B cell (primary cell): Measurements from ENCODE around the gene IRAK2. TPM values are rescaled to one million over a fixed set of nuclear protein-coding genes. Genes with fewer than 3 reads are reported as not detected.

Source experiments
- ATAC-seq: fragments of 200-7000 bp; cut with Tn5 transposase; one replicate; pipeline ENCODE4 v1.10.0; 2021; ENCODE audit warnings: low read depth, mild to moderate bottlenecking, moderate number of reproducible peaks, moderate library complexity
- CTCF ChIA-PET: fragments of 350-600 bp; sonication (Branson Sonifier 250); formaldehyde crosslinking; loops from one replicate; lab custom pipeline; 2021; ENCODE audit warnings: antibody characterized with exemption, inconsistent platforms; lab: Charles Lee
- POLR2A ChIA-PET: fragments of 350-600 bp; sonication (Branson Sonifier 250); formaldehyde crosslinking; loops from one replicate; lab custom pipeline; 2021; ENCODE audit warnings: antibody characterized with exemption; lab: Charles Lee
- DNase-seq: peaks from one replicate; pipeline ENCODE4 v3.0.0; 2013
- H2AFZ ChIP-seq: 2 replicates; pipeline ENCODE4 v1.6.1; 2012; ENCODE audit warnings: mild to moderate bottlenecking, low read depth, low read length; ENCODE audit not compliant: insufficient read depth, poor library complexity, severe bottlenecking
- H3K27ac ChIP-seq, 2 donors: 1 replicate in 1 of 2; 2 replicates in 1 of 2; pipeline ENCODE4 v1.5.1; 2012 to 2013; ENCODE audit warnings: low read length in 2 of 2, mild to moderate bottlenecking in 2 of 2, moderate library complexity in 1 of 2
- H3K27me3 ChIP-seq, 4 experiments: fragments of 200-600 bp in 1 of 4; sonication (generic) in 1 of 4; replicated peaks in 1 of 4; 1 replicate in 2 of 4; 2 replicates in 2 of 4; pipeline versions ENCODE4 v1.6.1 to v1.7.0; 2013 to 2016; ENCODE audit warnings: low read length in 3 of 4, mild to moderate bottlenecking in 2 of 4, mixed read lengths in 1 of 4, moderate library complexity in 1 of 4; ENCODE audit not compliant: insufficient read depth in 4 of 4, control insufficient read depth in 3 of 4; ENCODE audit errors: control extremely low read depth in 1 of 4
- H3K36me3 ChIP-seq, 2 experiments: replicated peaks in 1 of 2; 1 replicate in 1 of 2; 2 replicates in 1 of 2; pipeline versions ENCODE4 v1.6.1 to v1.7.1; 2013; ENCODE audit warnings: low read length in 1 of 2; ENCODE audit not compliant: insufficient read depth in 2 of 2, control insufficient read depth in 1 of 2; ENCODE audit errors: control extremely low read depth in 1 of 2, extremely low read depth in 1 of 2
- H3K4me1 ChIP-seq, 2 donors: fragments of 200-600 bp in 1 of 2; sonication (generic) in 1 of 2; 1 replicate in 1 of 2; 2 replicates in 1 of 2; pipeline versions ENCODE4 v1.5.1 to v1.6.1; 2013 to 2017; ENCODE audit warnings: low read length in 2 of 2; ENCODE audit not compliant: control insufficient read depth in 2 of 2, insufficient read depth in 2 of 2
- H3K4me2 ChIP-seq: replicated peaks from 2 replicates; pipeline ENCODE3; 2012; ENCODE audit warnings: mild to moderate bottlenecking, low read depth, low read length; ENCODE audit not compliant: poor library complexity, severe bottlenecking
- H3K4me3 ChIP-seq, 5 experiments: fragments of 200-600 bp in 1 of 5; sonication (generic) in 1 of 5; 1 replicate in 3 of 5; 2 replicates in 2 of 5; pipeline versions ENCODE4 v1.5.1 to v1.7.0; 2011 to 2016; ENCODE audit warnings: low read length in 4 of 5, mild to moderate bottlenecking in 4 of 5, low read depth in 2 of 5, control low read depth in 1 of 5, moderate library complexity in 1 of 5; ENCODE audit not compliant: insufficient read depth in 1 of 5; ENCODE audit errors: control extremely low read depth in 1 of 5, extremely low read depth in 1 of 5
- H3K79me2 ChIP-seq: fragments of 200-600 bp; sonication (generic); one replicate; pipeline ENCODE4 v1.6.0; 2016; ENCODE audit warnings: low read length; ENCODE audit not compliant: control insufficient read depth, insufficient read depth
- H3K9ac ChIP-seq: fragments of 200-600 bp; sonication (generic); 2 replicates; pipeline ENCODE4 v1.6.1; 2017; ENCODE audit warnings: mild to moderate bottlenecking, low read length, moderate library complexity
- H3K9me3 ChIP-seq, 3 donors: one replicate each; pipeline versions ENCODE4 v1.6.1 to v1.7.1; 2013; ENCODE audit warnings: low read length in 2 of 3; ENCODE audit not compliant: control insufficient read depth in 2 of 3, insufficient read depth in 1 of 3; ENCODE audit errors: control extremely low read depth in 1 of 3
- H4K20me1 ChIP-seq: 2 replicates; pipeline ENCODE4 v1.6.0; 2012; ENCODE audit warnings: mild to moderate bottlenecking, low read length; ENCODE audit not compliant: insufficient read depth, control insufficient read depth, poor library complexity, severe bottlenecking
- H3K27ac Mint-ChIP-seq: one replicate; pipeline ENCODE4 v1.8.0; 2021; ENCODE audit warnings: mixed read lengths
- H3K27me3 Mint-ChIP-seq: one replicate; pipeline ENCODE4 v1.8.0; 2021; ENCODE audit warnings: mixed read lengths
- H3K4me1 Mint-ChIP-seq: one replicate; pipeline ENCODE4 v1.8.0; 2021; ENCODE audit warnings: mixed read lengths
- H3K4me3 Mint-ChIP-seq: one replicate; pipeline ENCODE4 v1.8.0; 2021; ENCODE audit warnings: mixed read lengths
- H3K9me3 Mint-ChIP-seq: one replicate; pipeline ENCODE4 v1.8.0; 2022; ENCODE audit warnings: mixed read lengths; ENCODE audit not compliant: insufficient read depth
- CTCF ChIP-seq: fragments of 200-600 bp; IDR thresholded peaks from one replicate; pipeline ENCODE4 v1.8.0; 2022; ENCODE audit warnings: antibody characterized with exemption, mild to moderate bottlenecking
- EZH2 ChIP-seq: IDR thresholded peaks from 2 replicates; pipeline ENCODE4 v1.6.1; 2012; ENCODE audit warnings: borderline replicate concordance, low read depth, mild to moderate bottlenecking, moderate library complexity, low read length; ENCODE audit not compliant: insufficient read depth, poor library complexity, severe bottlenecking
- WGBS: methylation state at CpG from one replicate; pipeline ENCODE4 v1.1.5; 2013; ENCODE audit warnings: missing lambda C conversion rate; ENCODE audit not compliant: insufficient coverage; 5-methylcytosine and 5-hydroxymethylcytosine counted together
- intact Hi-C: fragments of 100-400 bp; cut with micrococcal nuclease; formaldehyde crosslinking; loops from one replicate; pipeline ENCODE4 v1.10.0; 2022
- polyA plus RNA-seq: library from polyadenylated mRNA; depleted of rRNA; stranded (reverse); fragments of >200 nt; gene quantifications from 2 replicates; pipeline ENCODE4 v1.2.3, GENCODE V29; 2012
- total RNA-seq, 2 donors: library from RNA; stranded (reverse); fragments of 120-200 nt in 1 of 2; gene quantifications; 1 replicate in 1 of 2; 2 replicates in 1 of 2; pipeline versions ENCODE4 v1.2.3 to v1.2.4, GENCODE V29; 2013 to 2022

The IRAK2 gene
- total and polyA plus RNA-seq, 2 donors (not counting 1 experiment from before 2014, with no cell fraction given), result 11.8 to 23.2 TPM

- H3K27me3 ChIP-seq, result no peaks in the 10 kb centered on the region
- H3K4me2 ChIP-seq, result peak overlapping the region; percentile 61
- peak overlapping the region in 1 of 5 experiments; percentile 31 for H3K4me3 ChIP-seq
- H3K27ac ChIP-seq, result peak overlapping the region; percentile 84 to 95
- DNase-seq, result peak; percentile 77
- H2AFZ ChIP-seq, result peak overlapping the region; percentile 63
- peaks cover 0 to 7% of the 10 kb centered on the region in 2 experiments for H3K36me3 ChIP-seq
- H3K27ac Mint-ChIP-seq, result peak overlapping the region; percentile 96
- 48% methylated on average over 8 of the region's 12 CpGs for WGBS
- H3K27me3 Mint-ChIP-seq, result no peaks in the 10 kb centered on the region
- ATAC-seq, result peak; percentile 42
- ChIA-PET CTCF (interaction anchor here (1.0 to 2.0 kb wide), 4 partner anchors 10 to 27 kb away, joined by 3 to 10 read pairs (median 4); no protein-coding TSS in a partner anchor), POLR2A (interaction anchor here (1.1 to 1.4 kb wide), 3 partner anchors 15 to 55 kb away, joined by 3 to 10 read pairs (median 5); partner anchors contain the start of gene VHL)
- H3K9ac ChIP-seq, result no peak overlapping the region
- H3K4me1 Mint-ChIP-seq, result peaks cover 87% of the 10 kb centered on the region
- TF ChIP-seq EZH2 (no peak), CTCF (no peak)
- H3K9me3 Mint-ChIP-seq, result no peaks in the 10 kb centered on the region
- intact Hi-C loops, result loop anchor here (1.0 kb wide), 1 partner anchor 81 kb away; the partner anchor contains the start of gene BRK1
- peaks cover 98% of the 10 kb centered on the region in 2 donors for H3K4me1 ChIP-seq
- H4K20me1 ChIP-seq, result no peaks in the 10 kb centered on the region
- H3K9me3 ChIP-seq, result no peaks in the 10 kb centered on the region
- peaks cover 55% of the 10 kb centered on the region for H3K79me2 ChIP-seq
- H3K4me3 Mint-ChIP-seq, result peak overlapping the region; percentile 75
Measured at GRCh38 chr3:10196389-10197052, 31.8 kb downstream of the IRAK2 start.

- ATAC-seq (no peak), DNase-seq (peak; percentile 75)
- CTCF ChIA-PET, result interaction anchor here (1.4 to 4.2 kb wide), 3 partner anchors 13 to 53 kb away, joined by 3 to 29 read pairs (median 10); no protein-coding TSS in a partner anchor
- Mint-ChIP-seq H3K27me3 (no peaks in the 10 kb centered on the region), H3K27ac (peak overlapping the region; percentile 97), H3K4me3 (peak overlapping the region; percentile 82), H3K9me3 (no peaks in the 10 kb centered on the region), H3K4me1 (peaks cover 75% of the 10 kb centered on the region)
- POLR2A ChIA-PET, result interaction anchor here (1.3 to 3.1 kb wide), 2 partner anchors 25 to 50 kb away, joined by 8 to 16 read pairs; partner anchors contain the start of gene TATDN2
- intact Hi-C loops, result loop anchor here (2.0 kb wide), 2 partner anchors 15 to 17 kb away; no protein-coding TSS in a partner anchor
- Histone ChIP-seq H4K20me1 (no peaks in the 10 kb centered on the region), H3K27me3 (no peaks in the 10 kb centered on the region), H2AFZ (no peak overlapping the region), H3K4me2 (peak overlapping the region; percentile 68), H3K4me1 (peaks cover 84 to 87% of the 10 kb centered on the region in 2 donors), H3K27ac (peak overlapping the region; percentile 96 to 97), H3K9ac (peak overlapping the region; percentile 53), H3K9me3 (no peaks in the 10 kb centered on the region), H3K79me2 (peaks cover 51% of the 10 kb centered on the region), H3K36me3 (peaks cover 0 to 12% of the 10 kb centered on the region in 2 experiments), H3K4me3 (peak overlapping the region in 1 of 5 experiments; percentile 40)
- no CpG with 5 or more reads among the region's 4 CpGs for WGBS
- TF ChIP-seq EZH2, result no peak
- TF ChIP-seq CTCF, result no peak
Measured at GRCh38 chr3:10198226-10198625, 33.5 kb downstream of the IRAK2 start.
